Measurements from ENCODE around the gene LRRC58. TPM values are rescaled to one million over a fixed set of nuclear protein-coding genes. Genes with fewer than 3 reads are reported as not detected.

The LRRC58 gene
- total and polyA plus RNA-seq, 2 of the 13 experiments (the other 11 are each of a cell fraction or from before 2014, with no cell fraction given) = 9.7 to 17.3 TPM

- no peak for TF ChIP-seq ISX (CRISPR knock-in tag; conservative IDR thresholded peaks at IDR 0.05)
- TF ChIP-seq, protein P1, sequence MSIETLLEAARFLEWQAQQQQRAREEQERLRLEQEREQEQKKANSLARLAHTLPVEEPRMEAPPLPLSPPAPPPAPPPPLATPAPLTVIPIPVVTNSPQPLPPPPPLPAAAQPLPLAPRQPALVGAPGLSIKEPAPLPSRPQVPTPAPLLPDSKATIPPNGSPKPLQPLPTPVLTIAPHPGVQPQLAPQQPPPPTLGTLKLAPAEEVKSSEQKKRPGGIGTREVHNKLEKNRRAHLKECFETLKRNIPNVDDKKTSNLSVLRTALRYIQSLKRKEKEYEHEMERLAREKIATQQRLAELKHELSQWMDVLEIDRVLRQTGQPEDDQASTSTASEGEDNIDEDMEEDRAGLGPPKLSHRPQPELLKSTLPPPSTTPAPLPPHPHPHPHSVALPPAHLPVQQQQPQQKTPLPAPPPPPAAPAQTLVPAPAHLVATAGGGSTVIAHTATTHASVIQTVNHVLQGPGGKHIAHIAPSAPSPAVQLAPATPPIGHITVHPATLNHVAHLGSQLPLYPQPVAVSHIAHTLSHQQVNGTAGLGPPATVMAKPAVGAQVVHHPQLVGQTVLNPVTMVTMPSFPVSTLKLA (IDR thresholded peaks at IDR 0.05) = peak; percentile 72
- no peak for TF ChIP-seq ZNF607 (CRISPR knock-in tag; IDR thresholded peaks at IDR 0.05; ENCODE audit: borderline replicate concordance)
- TF ChIP-seq ZNF335 (CRISPR knock-in tag; IDR thresholded peaks at IDR 0.05) = peak; percentile 70; the same call in 1 of the 2 replicates
- no peak for TF ChIP-seq ZNF101 (CRISPR knock-in tag; IDR thresholded peaks at IDR 0.05; ENCODE audit: borderline replicate concordance, low read depth)
- TF ChIP-seq TOPORS (CRISPR knock-in tag; IDR thresholded peaks at IDR 0.05) = no peak
- 0 out of 2 replicates have a peak, but pooled peaks have one; percentile 37 for TF ChIP-seq ZMYM3 (CRISPR knock-in tag; IDR thresholded peaks at IDR 0.05)
- TF ChIP-seq, protein P2, sequence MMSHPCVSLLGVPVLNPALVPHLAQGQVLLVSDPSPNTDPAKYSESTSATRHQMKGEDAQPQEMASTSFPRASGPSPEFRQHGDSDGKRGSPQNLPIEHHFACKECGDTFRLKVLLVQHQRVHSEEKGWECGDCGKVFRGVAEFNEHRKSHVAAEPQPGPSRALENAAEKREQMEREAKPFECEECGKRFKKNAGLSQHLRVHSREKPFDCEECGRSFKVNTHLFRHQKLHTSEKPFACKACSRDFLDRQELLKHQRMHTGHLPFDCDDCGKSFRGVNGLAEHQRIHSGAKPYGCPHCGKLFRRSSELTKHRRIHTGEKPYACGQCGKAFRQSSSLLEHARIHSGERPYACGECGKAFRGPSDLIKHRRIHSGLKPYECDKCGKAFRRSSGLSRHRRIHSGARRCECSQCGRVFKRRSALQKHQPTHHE (CRISPR knock-in tag; IDR thresholded peaks at IDR 0.05; ENCODE audit: borderline replicate concordance) = no peak
- TF ChIP-seq TEAD3 (CRISPR knock-in tag; optimal IDR thresholded peaks at IDR 0.05; ENCODE audit: borderline replicate concordance) = peak; percentile 29
- TF ChIP-seq, protein P3, sequence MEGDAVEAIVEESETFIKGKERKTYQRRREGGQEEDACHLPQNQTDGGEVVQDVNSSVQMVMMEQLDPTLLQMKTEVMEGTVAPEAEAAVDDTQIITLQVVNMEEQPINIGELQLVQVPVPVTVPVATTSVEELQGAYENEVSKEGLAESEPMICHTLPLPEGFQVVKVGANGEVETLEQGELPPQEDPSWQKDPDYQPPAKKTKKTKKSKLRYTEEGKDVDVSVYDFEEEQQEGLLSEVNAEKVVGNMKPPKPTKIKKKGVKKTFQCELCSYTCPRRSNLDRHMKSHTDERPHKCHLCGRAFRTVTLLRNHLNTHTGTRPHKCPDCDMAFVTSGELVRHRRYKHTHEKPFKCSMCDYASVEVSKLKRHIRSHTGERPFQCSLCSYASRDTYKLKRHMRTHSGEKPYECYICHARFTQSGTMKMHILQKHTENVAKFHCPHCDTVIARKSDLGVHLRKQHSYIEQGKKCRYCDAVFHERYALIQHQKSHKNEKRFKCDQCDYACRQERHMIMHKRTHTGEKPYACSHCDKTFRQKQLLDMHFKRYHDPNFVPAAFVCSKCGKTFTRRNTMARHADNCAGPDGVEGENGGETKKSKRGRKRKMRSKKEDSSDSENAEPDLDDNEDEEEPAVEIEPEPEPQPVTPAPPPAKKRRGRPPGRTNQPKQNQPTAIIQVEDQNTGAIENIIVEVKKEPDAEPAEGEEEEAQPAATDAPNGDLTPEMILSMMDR (CRISPR knock-in tag; IDR thresholded peaks at IDR 0.05) = no peak
- peak; percentile 76 for TF ChIP-seq PBX2 (CRISPR knock-in tag; IDR thresholded peaks at IDR 0.05)
- no peak for TF ChIP-seq NKX3-1 (CRISPR knock-in tag; IDR thresholded peaks at IDR 0.05)
- peak; percentile 72; the same call in 1 of the 2 replicates for TF ChIP-seq ZKSCAN8 (CRISPR knock-in tag; IDR thresholded peaks at IDR 0.05; ENCODE audit: borderline replicate concordance)
- TF ChIP-seq RBAK (CRISPR knock-in tag; IDR thresholded peaks at IDR 0.05) = no peak
- no peak for TF ChIP-seq ZFP91 (CRISPR knock-in tag; IDR thresholded peaks at IDR 0.05; ENCODE audit: borderline replicate concordance)
- TF ChIP-seq SIN3A (IDR thresholded peaks at IDR 0.05; ENCODE audit: borderline replicate concordance, low read depth, low read length) = 0 out of 2 replicates have a peak, but pooled peaks have one; percentile 34
- TF ChIP-seq, protein P4, sequence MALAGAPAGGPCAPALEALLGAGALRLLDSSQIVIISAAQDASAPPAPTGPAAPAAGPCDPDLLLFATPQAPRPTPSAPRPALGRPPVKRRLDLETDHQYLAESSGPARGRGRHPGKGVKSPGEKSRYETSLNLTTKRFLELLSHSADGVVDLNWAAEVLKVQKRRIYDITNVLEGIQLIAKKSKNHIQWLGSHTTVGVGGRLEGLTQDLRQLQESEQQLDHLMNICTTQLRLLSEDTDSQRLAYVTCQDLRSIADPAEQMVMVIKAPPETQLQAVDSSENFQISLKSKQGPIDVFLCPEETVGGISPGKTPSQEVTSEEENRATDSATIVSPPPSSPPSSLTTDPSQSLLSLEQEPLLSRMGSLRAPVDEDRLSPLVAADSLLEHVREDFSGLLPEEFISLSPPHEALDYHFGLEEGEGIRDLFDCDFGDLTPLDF (CRISPR knock-in tag; IDR thresholded peaks at IDR 0.05) = no peak; the same call in 1 of the 2 replicates
- no peak for TF ChIP-seq ZNF230 (CRISPR knock-in tag; IDR thresholded peaks at IDR 0.05)
- TF ChIP-seq ZNF224 (CRISPR knock-in tag; IDR thresholded peaks at IDR 0.05) = no peak
- no peak for TF ChIP-seq ARNT2 (CRISPR knock-in tag; IDR thresholded peaks at IDR 0.05; ENCODE audit: low read depth)
- TF ChIP-seq, protein P5, sequence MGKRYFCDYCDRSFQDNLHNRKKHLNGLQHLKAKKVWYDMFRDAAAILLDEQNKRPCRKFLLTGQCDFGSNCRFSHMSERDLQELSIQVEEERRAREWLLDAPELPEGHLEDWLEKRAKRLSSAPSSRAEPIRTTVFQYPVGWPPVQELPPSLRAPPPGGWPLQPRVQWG (CRISPR knock-in tag; IDR thresholded peaks at IDR 0.05; ENCODE audit: borderline replicate concordance, low read depth) = no peak
- TF ChIP-seq ZNF205 (CRISPR knock-in tag; IDR thresholded peaks at IDR 0.05) = peak; percentile 63; the same call in 1 of the 2 replicates
These were observed 74.4 kb downstream of the LRRC58 start (continued) for GRCh38 chr3:120274739-120275167.

All from HepG2 (cell line).